HL-60 (cell line): ENCODE results near the gene CHSY1.

ENCODE experiments used
- DNase-seq, 2 experiments: peaks; one replicate each; pipeline ENCODE4 v3.0.0-alpha.2; 2010 to 2020; ENCODE audit warnings: low read depth in 1 of 2, low spot score in 1 of 2
- H3K27ac ChIP-seq: fragments of 250-450 bp; sonication (Bioruptor Pico); replicated peaks from 2 replicates; pipeline ENCODE4 v1.5.1; 2020; ENCODE audit warnings: mild to moderate bottlenecking, moderate library complexity
- H3K27me3 ChIP-seq: fragments of 250-450 bp; sonication (Bioruptor Pico); 2 replicates; pipeline ENCODE4 v1.5.1; 2021; ENCODE audit warnings: mild to moderate bottlenecking, moderate library complexity; ENCODE audit not compliant: insufficient read depth, poor library complexity, severe bottlenecking
- H3K4me3 ChIP-seq: replicated peaks from 2 replicates; pipeline ENCODE4 v1.5.1; 2011; ENCODE audit warnings: mild to moderate bottlenecking, control low read depth, low read length; ENCODE audit not compliant: insufficient read depth
- CTCF ChIP-seq: IDR thresholded peaks from one replicate; pipeline ENCODE4 v1.5.1; 2011; ENCODE audit warnings: low read length, control low read depth, inconsistent platforms; ENCODE audit not compliant: insufficient read depth
- GABPA ChIP-seq: IDR thresholded peaks from 2 replicates; pipeline ENCODE4 v1.6.1; 2012; ENCODE audit warnings: low read depth
- POLR2AphosphoS5 ChIP-seq: IDR thresholded peaks from 2 replicates; pipeline ENCODE4 v1.6.1; 2012; ENCODE audit warnings: low read depth
- REST ChIP-seq: IDR thresholded peaks from 2 replicates; pipeline ENCODE4 v1.6.1; 2012; ENCODE audit warnings: low read depth; ENCODE audit not compliant: insufficient replicate concordance
- SPI1 ChIP-seq: IDR thresholded peaks from 2 replicates; pipeline ENCODE4 v1.6.1; 2012; ENCODE audit warnings: low read depth, mild to moderate bottlenecking, borderline replicate concordance

Gene CHSY1

GRCh38 chr15:101148166-101148880 is 103.5 kb downstream of the CHSY1 start:
- no peak overlapping the region for H3K4me3 ChIP-seq
- TF ChIP-seq CTCF: no peak
- TF ChIP-seq REST: no peak
- TF ChIP-seq POLR2AphosphoS5: no peak
- TF ChIP-seq GABPA: no peak
- no peak for TF ChIP-seq SPI1
- H3K27ac ChIP-seq: no peak overlapping the region
- no peaks in the 10 kb centered on the region for H3K27me3 ChIP-seq
- DNase-seq: no peak

GRCh38 chr15:101147181-101147580 is 104.7 kb downstream of the CHSY1 start:
- DNase-seq: no peak
- H3K4me3 ChIP-seq: no peak overlapping the region
- TF ChIP-seq GABPA: no peak
- TF ChIP-seq POLR2AphosphoS5: no peak
- no peak for TF ChIP-seq SPI1
- TF ChIP-seq CTCF: no peak
- TF ChIP-seq REST: no peak
- no peaks in the 10 kb centered on the region for H3K27me3 ChIP-seq
- no peak overlapping the region for H3K27ac ChIP-seq

GRCh38 chr15:101146118-101146702 is 105.6 kb downstream of the CHSY1 start:
- Histone ChIP-seq H3K27me3 (no peaks in the 10 kb centered on the region), H3K4me3 (no peak overlapping the region), H3K27ac (no peak overlapping the region)
- TF ChIP-seq POLR2AphosphoS5: no peak
- no peak for TF ChIP-seq GABPA
- no peak for TF ChIP-seq CTCF
- no peak for DNase-seq

- no peak for DNase-seq
- no peaks in the 10 kb centered on the region for H3K27me3 ChIP-seq
- TF ChIP-seq GABPA (no peak), SPI1 (no peak), POLR2AphosphoS5 (no peak), REST (no peak), CTCF (no peak)
- no peak overlapping the region for H3K4me3 ChIP-seq
- H3K27ac ChIP-seq: no peak overlapping the region
Measured at GRCh38 chr15:101145362-101145761, 106.5 kb downstream of the CHSY1 start.
